Heart right ventricle (tissue), 16 donors: ENCODE data around the gene DOCK3. TPM values are rescaled to one million over a fixed set of nuclear protein-coding genes. Genes with fewer than 3 reads are reported as not detected.
"Not testable (repeated sequence)": the region's sequence is repeated elsewhere in the genome, so short reads cannot be mapped to it uniquely, and the experiment has no call there.

ENCODE experiments used
- ATAC-seq, 8 donors: fragments of 200-7000 bp; cut with Tn5 transposase; one replicate each; pipeline ENCODE4 v1.9.1; 2020; ENCODE audit warnings: mild to moderate bottlenecking in 8 of 8, moderate library complexity in 8 of 8, moderate number of reproducible peaks in 1 of 8
- DNase-seq, 2 donors: peaks; one replicate each; pipeline ENCODE4 v3.0.0-alpha.2; 2020
- H3K27ac ChIP-seq, 10 donors: fragments of 200-600 bp; sonication (generic) in 2 of 10; one replicate each; pipeline versions ENCODE4 v1.5.0 to v1.8.0; 2020 to 2022; ENCODE audit warnings: mild to moderate bottlenecking in 3 of 10
- H3K27me3 ChIP-seq, 7 donors: fragments of 200-600 bp; one replicate each; pipeline ENCODE4 v1.8.0; 2021 to 2022; ENCODE audit warnings: mild to moderate bottlenecking in 2 of 7
- H3K36me3 ChIP-seq, 9 donors: fragments of 200-600 bp; sonication (generic) in 1 of 9; one replicate each; pipeline versions ENCODE4 v1.5.0 to v1.8.0; 2020 to 2022; ENCODE audit warnings: mild to moderate bottlenecking in 2 of 9
- H3K4me1 ChIP-seq, 9 donors: fragments of 200-600 bp; sonication (generic) in 1 of 9; one replicate each; pipeline versions ENCODE4 v1.5.0 to v1.8.0; 2020 to 2022; ENCODE audit warnings: mild to moderate bottlenecking in 4 of 9
- H3K4me3 ChIP-seq, 10 donors: fragments of 200-600 bp; sonication (generic) in 2 of 10; one replicate each; pipeline versions ENCODE4 v1.5.0 to v1.8.0; 2020 to 2022; ENCODE audit warnings: mild to moderate bottlenecking in 7 of 10, moderate library complexity in 2 of 10
- H3K9me3 ChIP-seq, 11 donors: fragments of 200-600 bp in 10 of 11; sonication (generic) in 2 of 11; one replicate each; pipeline versions ENCODE4 v1.5.0 to v1.8.0; 2013 to 2022; ENCODE audit warnings: mild to moderate bottlenecking in 2 of 11, control low read depth in 1 of 11, moderate library complexity in 1 of 11
- WGBS, 2 donors: extraction: QIAGEN DNeasy Blood & Tissue Kit; methylation state at CpG; one replicate each; pipeline ENCODE4 v1.1.7; 2013; ENCODE audit warnings: inconsistent platforms in 1 of 2; 5-methylcytosine and 5-hydroxymethylcytosine counted together
- intact Hi-C, 10 donors: fragments of 100-400 bp; cut with DNase I; formaldehyde crosslinking; loops; one replicate each; pipeline versions ENCODE4 v1.11.1 to v1.14.2; 2022
- polyA plus RNA-seq, 2 donors: library from polyadenylated mRNA; stranded (reverse); fragments of 200-250 nt; gene quantifications; one replicate each; pipeline ENCODE4 v1.2.3, GENCODE V29; 2013
- total RNA-seq, 10 donors: library from RNA; stranded (reverse); fragmentation: NEBNext Ultra II Directional in 3 of 10; extraction: Animal tissue kit (Norgen Biotek cat#: 25700) in 3 of 10; gene quantifications; one replicate each; pipeline versions ENCODE4 v1.2.1 to v1.2.4, GENCODE V29; 2021 to 2023
- TF ChIP-seq, protein P1 (sequence below), 9 donors: fragments of 200-600 bp; sonication (generic) in 2 of 9; IDR thresholded peaks; one replicate each; pipeline versions ENCODE4 v1.5.0 to v1.8.0; 2021 to 2022; ENCODE audit warnings: antibody characterized with exemption in 9 of 9, mild to moderate bottlenecking in 5 of 9, moderate library complexity in 1 of 9
- donor health status: Arrhythmogenic right ventricular cardiomyopathy.
- donor health status: ischemic (EF 13 %, LVEDD 7.1; RV severe dilation, severe dysfunction).
- donor health status: healthy with polysubstance abuse.
- donor health status: DM: no; HTN: yes; CAD: no.
- donor health status: DM: no; HTN: no; CAD: no.
- donor health status: ischemic (EF 25% LVEDD 6.9; RV normal size, moderate dysfunction).
- donor health status: ischemic (EF 25% LVEDD 5.7; RV mildly dilated, moderate dysfunction).
- donor health status: healthy.
- donor health status: DM: yes; HTN: yes; CAD: no.
- donor health status: Ischemic cardiomyopathy.
- donor health status: ischemic (EF 35%, LVEDD 5.7; RV mildly dilated, moderate dysfunction).
- donor health status: nonischemic (EF 11% LVEDD 7.7; RV severe dilation, severe dysfunction).
- donor health status: DM: yes; HTN: yes; CAD: no.
- donor health status: PGD.
- donor health status: ischemic (EF 29% LVEDD 5.4; RV normal size, mild dysfunction).
- donor health status: nonischemic (EF 23%, LVEDD 6.1; RV moderate dilation, normal function).

DOCK3 gene
- total and polyA plus RNA-seq, 12 donors, result 1.2 to 6.6 (median 4.7) TPM

GRCh38 chr3:50890688-50891344 lies 216.1 kb downstream of the DOCK3 start:
- Histone ChIP-seq H3K4me3 (no peak overlapping the region), H3K36me3 (no peaks in the 10 kb centered on the region), H3K27me3 (no peaks in the 10 kb centered on the region), H3K4me1 (no peaks in the 10 kb centered on the region), H3K9me3 (peaks cover 0 to 23% (median 0%) of the 10 kb centered on the region in 11 donors), H3K27ac (no peak overlapping the region)
- ATAC-seq (no peak), DNase-seq (no peak)
- intact Hi-C loops, result loop anchor here in 1 of 10 donors (10.0 kb wide), 1 partner anchor 216 kb away; the partner anchor contains the start of gene DOCK3
- WGBS, 2 donors, result 32 to 36% methylated on average over 3 of the region's 3 CpGs
- TF ChIP-seq, protein P1, sequence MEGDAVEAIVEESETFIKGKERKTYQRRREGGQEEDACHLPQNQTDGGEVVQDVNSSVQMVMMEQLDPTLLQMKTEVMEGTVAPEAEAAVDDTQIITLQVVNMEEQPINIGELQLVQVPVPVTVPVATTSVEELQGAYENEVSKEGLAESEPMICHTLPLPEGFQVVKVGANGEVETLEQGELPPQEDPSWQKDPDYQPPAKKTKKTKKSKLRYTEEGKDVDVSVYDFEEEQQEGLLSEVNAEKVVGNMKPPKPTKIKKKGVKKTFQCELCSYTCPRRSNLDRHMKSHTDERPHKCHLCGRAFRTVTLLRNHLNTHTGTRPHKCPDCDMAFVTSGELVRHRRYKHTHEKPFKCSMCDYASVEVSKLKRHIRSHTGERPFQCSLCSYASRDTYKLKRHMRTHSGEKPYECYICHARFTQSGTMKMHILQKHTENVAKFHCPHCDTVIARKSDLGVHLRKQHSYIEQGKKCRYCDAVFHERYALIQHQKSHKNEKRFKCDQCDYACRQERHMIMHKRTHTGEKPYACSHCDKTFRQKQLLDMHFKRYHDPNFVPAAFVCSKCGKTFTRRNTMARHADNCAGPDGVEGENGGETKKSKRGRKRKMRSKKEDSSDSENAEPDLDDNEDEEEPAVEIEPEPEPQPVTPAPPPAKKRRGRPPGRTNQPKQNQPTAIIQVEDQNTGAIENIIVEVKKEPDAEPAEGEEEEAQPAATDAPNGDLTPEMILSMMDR (IDR thresholded peaks at IDR 0.05), result no peak

DNA sequence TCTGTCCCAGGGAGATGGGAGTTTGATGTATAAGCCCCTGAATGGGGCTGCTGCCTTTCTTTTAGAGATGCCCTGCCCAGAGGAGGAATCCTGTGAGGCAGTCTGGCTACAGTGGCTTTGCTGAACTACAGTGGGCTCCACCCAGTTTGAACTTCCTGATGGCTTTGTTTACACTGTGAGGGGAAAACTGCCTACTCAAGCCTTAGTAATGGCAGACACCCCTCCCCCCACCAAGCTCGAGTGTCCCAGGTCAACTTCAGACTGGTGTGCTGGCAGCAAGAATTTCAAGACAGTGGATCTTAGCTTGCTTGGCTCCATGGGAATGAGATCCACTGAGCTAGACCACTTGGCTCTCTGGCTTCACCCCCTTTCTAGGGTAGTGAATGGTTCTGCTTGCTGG lies 226.4 kb downstream of the DOCK3 start:
- H3K27ac ChIP-seq, ATAC-seq, H3K9me3 ChIP-seq, H3K4me1 ChIP-seq, H3K27me3 ChIP-seq, DNase-seq, H3K36me3 ChIP-seq, H3K4me3 ChIP-seq, intact Hi-C loops: not testable (repeated sequence)
- 14 to 17% methylated on average over 1 of the region's 1 CpG for WGBS, 2 donors

DNA sequence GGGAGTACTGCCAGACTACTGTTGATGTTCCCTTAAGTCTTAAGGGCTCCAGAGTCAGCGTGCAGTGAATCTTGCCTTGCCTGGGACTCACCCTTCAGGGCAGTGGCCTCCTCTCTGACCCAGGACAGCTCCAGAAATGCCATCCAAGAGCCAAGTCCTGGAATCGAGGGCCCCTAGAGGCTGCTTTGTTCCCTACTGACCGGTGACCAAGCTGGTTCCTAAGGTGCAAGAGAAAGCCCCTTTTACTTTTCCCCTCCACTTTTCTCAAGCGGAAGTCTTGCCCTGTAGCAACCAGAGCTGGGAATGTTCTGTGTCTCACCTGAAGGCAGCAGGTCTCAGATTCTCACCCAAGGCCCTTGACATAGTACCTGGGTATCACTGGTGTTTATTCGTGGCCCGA lies 238.0 kb downstream of the DOCK3 start:
- no peak for ATAC-seq
- no peaks in the 10 kb centered on the region for H3K4me1 ChIP-seq
- intact Hi-C loops, result no loop called here
- H3K27me3 ChIP-seq, result no peaks in the 10 kb centered on the region
- 79 to 84% methylated on average over 6 of the region's 6 CpGs for WGBS, 2 donors
- H3K4me3 ChIP-seq, result no peak overlapping the region
- no peak overlapping the region for H3K27ac ChIP-seq
- TF ChIP-seq, protein P1 (IDR thresholded peaks at IDR 0.05), result no peak
- peaks cover 0 to 2% (median 0%) of the 10 kb centered on the region in 11 donors for H3K9me3 ChIP-seq
- H3K36me3 ChIP-seq, result no peaks in the 10 kb centered on the region
- no peak for DNase-seq

GRCh38 chr3:50913260-50913659 lies 238.5 kb downstream of the DOCK3 start:
- peak in 3 of 8 donors; percentile 33 to 57 (median 39) for ATAC-seq
- intact Hi-C loops, result no loop called here
- DNase-seq, result peak in 1 of 2 donors; percentile 13
- peaks cover 0 to 7% (median 0%) of the 10 kb centered on the region in 11 donors for H3K9me3 ChIP-seq
- TF ChIP-seq, protein P1 (IDR thresholded peaks at IDR 0.05), result no peak
- no peak overlapping the region for H3K4me3 ChIP-seq
- no peak overlapping the region for H3K27ac ChIP-seq
- no peaks in the 10 kb centered on the region for H3K4me1 ChIP-seq
- H3K36me3 ChIP-seq, result no peaks in the 10 kb centered on the region
- 17 to 25% methylated on average over 1 of the region's 1 CpG for WGBS, 2 donors
- no peaks in the 10 kb centered on the region for H3K27me3 ChIP-seq

DNA sequence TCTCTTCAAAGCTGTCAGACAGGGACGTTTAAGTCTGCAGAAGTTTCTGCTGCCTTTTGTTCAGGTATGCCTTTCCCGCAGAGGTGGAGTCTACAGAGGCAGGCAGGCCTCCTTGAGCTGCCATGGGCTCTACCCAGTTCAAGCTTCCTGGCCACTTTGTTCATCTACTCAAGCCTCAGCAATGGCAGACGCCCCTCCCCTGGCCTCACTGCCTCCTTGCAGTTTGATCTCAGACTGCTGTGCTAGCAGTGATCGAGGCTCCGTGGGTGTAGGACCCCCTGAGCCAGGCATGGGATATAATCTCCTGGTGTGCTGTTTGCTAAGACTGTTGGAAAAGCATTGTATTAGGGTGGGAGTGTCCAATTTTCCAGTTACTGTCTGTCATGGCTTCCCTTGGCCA lies 247.3 kb downstream of the DOCK3 start:
- intact Hi-C loops, H3K27me3 ChIP-seq, DNase-seq, ATAC-seq, H3K36me3 ChIP-seq, H3K27ac ChIP-seq, H3K4me3 ChIP-seq, H3K4me1 ChIP-seq: not testable (repeated sequence)
- peaks cover 0 to 19% (median 0%) of the 10 kb centered on the region in 11 donors for H3K9me3 ChIP-seq
- 74 to 78% methylated on average over 5 of the region's 5 CpGs for WGBS, 2 donors
